Measurements from ENCODE around the gene CPNE8.

- TF ChIP-seq EP300 (conservative IDR thresholded peaks at IDR 0.05; ENCODE audit: poor library complexity, severe bottlenecking): no peak
- no peak for TF ChIP-seq CTCF (IDR thresholded peaks at IDR 0.05; ENCODE audit: poor library complexity, severe bottlenecking)
- no peak for TF ChIP-seq POLR2AphosphoS5 (IDR thresholded peaks at IDR 0.05)
- no peak for TF ChIP-seq RAD21 (conservative IDR thresholded peaks at IDR 0.05)
- no peak for TF ChIP-seq TAF1 (IDR thresholded peaks at IDR 0.05; ENCODE audit: low read depth)
- TF ChIP-seq EZH2 (IDR thresholded peaks at IDR 0.05; ENCODE audit: borderline replicate concordance, insufficient read depth, low read length, poor library complexity, severe bottlenecking): no peak
Observed at GRCh38 chr12:38682521-38682920, 222.9 kb downstream of the CPNE8 start.

All from neural cell (in vitro differentiated cells).